Germinal center (tissue), 1 donor: Measurements from ENCODE around the gene SAMD7.
A peak's percentile ranks its signal among the peaks of the same experiment; 100 is the strongest.

Experiments used
- DNase-seq: peaks from one replicate; pipeline ENCODE4 v3.0.0; 2012; ENCODE audit warnings: mixed read lengths, low spot score

SAMD7 gene

GRCh38 chr3:169913323-169913722 lies 2.0 kb downstream of the SAMD7 start:
- DNase-seq: no peak

- DNase-seq: no peak
Observed at GRCh38 chr3:169914321-169914720, 2.9 kb downstream of the SAMD7 start.

GRCh38 chr3:169923189-169923588 lies 11.8 kb downstream of the SAMD7 start:
- DNase-seq: no peak

- DNase-seq: no peak
Observed at GRCh38 chr3:169923831-169924230, 12.5 kb downstream of the SAMD7 start.

- peak; percentile 58 for DNase-seq
Observed at GRCh38 chr3:169929830-169930519, 18.6 kb downstream of the SAMD7 start.

- DNase-seq: no peak
Observed at GRCh38 chr3:169930843-169931242, 19.5 kb downstream of the SAMD7 start.

GRCh38 chr3:169931747-169932520 lies 20.6 kb downstream of the SAMD7 start:
- peak; percentile 70 for DNase-seq

- no peak for DNase-seq
Observed at GRCh38 chr3:169939320-169939719, 27.9 kb downstream of the SAMD7 start.

- no peak for DNase-seq
Observed at GRCh38 chr3:169939751-169940150, 28.4 kb downstream of the SAMD7 start.

- peak; percentile 64 for DNase-seq
Observed at GRCh38 chr3:169940470-169941181, 29.3 kb downstream of the SAMD7 start.

GRCh38 chr3:169945313-169945712 lies 33.9 kb downstream of the SAMD7 start:
- DNase-seq: peak; percentile 77

- no peak for DNase-seq
Observed at GRCh38 chr3:169946336-169946735, 35.0 kb downstream of the SAMD7 start.

- no peak for DNase-seq
Observed at GRCh38 chr3:169948559-169949448, 37.4 kb downstream of the SAMD7 start.

GRCh38 chr3:169952045-169952444 lies 40.7 kb downstream of the SAMD7 start:
- DNase-seq: no peak

GRCh38 chr3:169953462-169954141 lies 42.2 kb downstream of the SAMD7 start:
- no peak for DNase-seq

- DNase-seq: no peak
Observed at GRCh38 chr3:169954142-169954756, 42.9 kb downstream of the SAMD7 start.

GRCh38 chr3:169955406-169955805 lies 44.0 kb downstream of the SAMD7 start:
- DNase-seq: no peak

- DNase-seq: no peak
Observed at GRCh38 chr3:169964176-169964575, 52.8 kb downstream of the SAMD7 start.

GRCh38 chr3:169965562-169966427 lies 54.4 kb downstream of the SAMD7 start:
- no peak for DNase-seq

- DNase-seq: peak; percentile 91
Observed at GRCh38 chr3:169966428-169966950, 55.1 kb downstream of the SAMD7 start, which contains the start of gene SEC62. SEC62 (plus strand) TSS chr3:169966807; CDS start chr3:169966823, 16 bp downstream.
